ENCODE measurements around the gene PLXNA1.

The PLXNA1 gene

DNA sequence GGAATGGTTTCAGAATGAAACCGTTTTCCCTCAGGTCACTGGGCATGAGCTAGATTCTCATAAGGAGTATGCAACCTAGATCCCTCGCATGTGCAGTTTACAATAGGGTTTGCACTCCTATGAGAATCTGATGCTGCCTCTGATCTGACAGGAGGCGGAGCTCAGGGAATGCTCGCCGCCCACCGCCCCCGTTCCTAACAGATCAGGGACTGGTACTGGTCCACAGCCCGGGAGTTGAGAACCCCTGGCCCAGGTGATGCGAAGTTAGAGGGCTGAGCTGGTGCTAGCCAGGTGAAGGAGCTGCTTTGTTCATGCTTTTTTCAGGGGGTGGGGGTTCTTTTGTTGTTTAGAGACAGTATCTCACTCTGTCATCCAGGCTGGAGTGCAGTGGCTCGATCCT, 15.5 kb upstream of the PLXNA1 start:
- TF ChIP-seq GATA2 (IDR thresholded peaks at IDR 0.05; ENCODE audit: low read depth, low read length) = no peak

DNA sequence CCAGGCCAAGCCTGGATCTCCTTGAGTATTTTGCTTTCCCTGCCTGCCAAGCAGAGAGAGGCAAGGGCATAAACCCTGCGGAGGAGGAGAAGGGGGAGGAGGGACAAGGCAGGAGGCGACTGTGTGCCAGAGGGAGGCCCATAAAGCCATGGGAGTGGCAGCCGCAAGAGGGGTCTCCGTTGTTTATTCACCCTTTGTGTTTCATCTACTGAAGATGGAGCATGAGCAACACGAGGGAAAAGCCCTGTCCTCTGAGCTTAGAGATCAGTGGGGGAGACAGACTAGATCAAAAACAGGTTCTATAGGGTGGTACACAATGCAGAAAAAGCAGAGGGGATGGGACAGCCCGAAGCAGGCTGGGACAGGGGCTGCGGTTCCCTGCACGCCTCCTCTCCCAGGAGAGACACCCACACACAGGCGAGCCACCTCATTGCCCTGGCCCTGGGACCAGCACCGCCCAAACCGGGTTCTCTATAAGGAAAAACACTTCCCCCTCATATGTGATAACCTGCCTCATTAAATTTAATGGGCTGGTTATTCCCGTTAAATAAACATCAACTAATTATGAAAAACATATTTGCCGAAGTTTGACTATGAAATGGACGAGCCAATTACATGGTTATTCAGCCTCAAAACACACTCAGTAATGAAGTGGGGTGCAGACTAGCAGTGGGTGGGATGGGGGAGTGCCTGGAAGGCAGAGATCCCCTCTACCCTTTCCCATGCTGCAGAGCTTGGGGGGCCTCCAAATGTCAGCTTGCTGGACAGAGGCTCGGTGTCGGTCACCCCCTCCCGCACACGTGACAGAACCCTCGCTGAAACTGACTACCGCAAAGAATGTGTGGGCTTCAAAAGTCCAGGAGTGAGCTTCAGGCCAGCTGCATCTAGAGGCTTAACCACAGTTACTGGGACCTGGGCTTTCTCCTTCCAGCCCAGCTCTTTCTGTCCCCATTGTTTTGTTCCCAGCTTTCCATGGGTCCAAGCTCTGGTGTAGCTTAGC, 14.2 kb upstream of the PLXNA1 start:
- TF ChIP-seq GATA2 (IDR thresholded peaks at IDR 0.05; ENCODE audit: low read depth, low read length) (no peak), GATA3 (IDR thresholded peaks at IDR 0.05; ENCODE audit: low read depth, low read length) (no peak)

DNA sequence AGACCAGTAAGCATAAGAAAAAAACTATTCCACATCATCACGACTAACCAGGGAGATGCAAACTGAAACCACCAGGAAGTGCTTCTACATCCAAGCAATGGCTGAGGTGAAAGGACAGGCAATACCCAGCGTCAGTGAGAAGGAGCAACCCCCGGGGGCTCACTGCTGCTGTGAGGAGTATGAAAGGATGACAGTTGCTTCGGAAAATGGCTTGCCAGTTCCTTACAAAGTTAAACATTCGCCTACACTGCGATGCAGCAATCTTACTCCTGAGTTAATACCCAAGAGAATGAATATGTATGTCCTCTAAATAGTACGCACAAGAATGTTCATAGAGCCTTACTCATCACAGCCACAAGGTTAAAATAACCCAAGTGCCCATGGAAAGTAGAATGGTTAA, 13.3 kb upstream of the PLXNA1 start:
- no peak for TF ChIP-seq GATA3 (IDR thresholded peaks at IDR 0.05; ENCODE audit: low read depth, low read length)
- no peak for TF ChIP-seq GATA2 (IDR thresholded peaks at IDR 0.05; ENCODE audit: low read depth, low read length)

DNA sequence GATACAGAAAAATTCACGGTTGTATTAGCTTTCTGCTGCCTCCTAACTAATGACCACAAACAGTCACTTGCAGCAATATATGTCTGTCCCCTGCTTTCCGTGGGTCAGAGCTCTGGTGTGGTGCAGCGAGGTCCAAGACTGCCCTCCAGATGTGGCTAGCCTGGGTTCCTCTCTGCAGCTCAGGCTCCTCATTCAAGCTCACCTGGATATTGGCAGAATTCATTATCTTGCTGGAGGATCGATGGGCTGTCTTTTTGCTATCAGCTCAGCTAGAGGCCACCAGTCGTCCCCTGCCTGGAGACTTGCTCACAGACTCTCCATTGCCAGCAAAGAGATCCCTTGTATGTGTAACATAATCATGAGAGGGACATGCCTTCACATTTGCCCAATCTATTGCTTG, 12.8 kb upstream of the PLXNA1 start:
- TF ChIP-seq GATA3 (IDR thresholded peaks at IDR 0.05; ENCODE audit: low read depth, low read length) (no peak), GATA2 (IDR thresholded peaks at IDR 0.05; ENCODE audit: low read depth, low read length) (no peak)

DNA sequence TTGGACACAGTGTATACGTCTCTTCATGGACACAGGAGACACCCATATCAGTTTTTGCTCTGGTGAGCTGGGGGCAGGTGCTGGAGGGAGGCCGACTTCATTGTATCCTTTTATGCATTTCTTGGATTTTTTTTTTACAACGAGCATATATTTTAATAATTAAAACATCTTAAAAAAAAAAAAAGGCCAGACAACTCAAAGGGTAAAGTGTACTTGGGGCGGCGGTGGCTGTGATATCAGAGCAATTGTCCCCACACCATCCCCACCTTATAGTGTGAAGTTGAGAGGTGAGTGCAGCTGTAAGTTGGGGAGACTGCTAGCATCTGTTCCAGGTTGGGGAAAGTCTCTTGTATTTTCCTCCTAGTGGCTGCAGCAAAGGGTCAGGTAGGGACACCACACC, 12.0 kb upstream of the PLXNA1 start:
- TF ChIP-seq GATA2 (IDR thresholded peaks at IDR 0.05; ENCODE audit: low read depth, low read length) (no peak), GATA3 (IDR thresholded peaks at IDR 0.05; ENCODE audit: low read depth, low read length) (no peak)

DNA sequence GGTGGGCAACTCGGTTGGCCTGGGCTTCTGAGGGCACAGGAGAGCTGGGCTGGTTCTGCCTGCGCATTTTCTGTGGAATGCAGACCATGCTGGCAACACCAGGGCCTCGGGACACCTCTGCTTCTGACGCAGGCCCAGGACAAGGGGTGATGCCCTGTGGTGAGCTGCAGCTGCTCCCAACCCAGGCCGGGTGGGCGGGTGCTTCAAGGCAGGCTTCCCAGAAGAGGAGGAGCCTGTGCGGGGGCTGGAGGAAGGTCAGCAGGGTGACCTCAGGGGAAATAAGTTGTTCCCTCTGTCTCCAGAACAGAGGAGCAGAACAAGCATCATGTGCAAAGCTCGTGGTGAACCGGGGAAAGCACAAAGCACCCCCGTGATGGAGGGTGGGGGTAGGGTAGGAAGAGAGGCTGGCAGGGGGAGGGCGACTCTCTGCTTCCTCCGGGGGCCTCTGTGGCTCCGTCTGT, 11.0 kb upstream of the PLXNA1 start:
- no peak for TF ChIP-seq GATA2 (IDR thresholded peaks at IDR 0.05; ENCODE audit: low read depth, low read length)
- TF ChIP-seq GATA3 (IDR thresholded peaks at IDR 0.05; ENCODE audit: low read depth, low read length) = no peak

DNA sequence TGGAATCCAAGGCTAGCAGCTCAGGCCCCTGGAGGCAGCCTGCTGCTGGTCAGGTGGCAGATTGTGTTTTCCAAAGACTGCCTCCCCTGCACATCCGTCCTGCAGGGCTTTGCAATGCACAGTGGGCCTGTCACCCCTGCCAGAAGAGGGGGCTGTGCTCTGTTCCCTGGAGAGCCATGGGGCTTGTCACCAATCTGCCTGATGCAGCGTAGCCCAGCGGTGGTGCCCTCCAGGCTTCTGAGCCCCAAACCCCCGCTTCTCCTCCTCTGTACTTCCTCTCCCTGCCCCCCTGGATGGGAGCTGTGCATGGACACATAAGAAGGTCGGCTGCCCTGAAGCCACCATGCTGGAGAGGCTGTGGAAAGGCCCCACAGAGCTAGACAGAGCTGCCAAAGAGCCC, 10.0 kb upstream of the PLXNA1 start:
- TF ChIP-seq GATA2 (IDR thresholded peaks at IDR 0.05; ENCODE audit: low read depth, low read length) (no peak), GATA3 (IDR thresholded peaks at IDR 0.05; ENCODE audit: low read depth, low read length) (no peak)

DNA sequence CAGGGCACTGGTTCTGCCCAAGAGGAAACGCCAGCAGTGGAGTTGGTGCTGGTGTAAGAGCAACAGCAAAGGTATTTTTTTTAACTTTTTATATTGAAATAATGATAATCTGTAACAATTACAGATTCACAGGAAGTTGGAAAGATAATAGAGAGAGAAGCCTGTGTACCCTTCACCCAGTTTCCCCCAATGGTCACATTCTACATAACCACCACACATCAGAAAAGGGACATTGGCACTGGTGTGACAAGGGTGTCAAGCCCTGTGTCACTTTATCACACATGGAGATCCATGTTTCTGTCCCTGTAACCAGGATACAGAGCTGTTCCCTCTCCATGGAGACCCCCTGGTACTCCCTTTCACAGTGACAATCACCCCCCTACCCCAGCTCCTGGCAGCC, 9.1 kb upstream of the PLXNA1 start:
- TF ChIP-seq GATA2 (IDR thresholded peaks at IDR 0.05; ENCODE audit: low read depth, low read length) = no peak
- TF ChIP-seq GATA3 (IDR thresholded peaks at IDR 0.05; ENCODE audit: low read depth, low read length) = no peak

DNA sequence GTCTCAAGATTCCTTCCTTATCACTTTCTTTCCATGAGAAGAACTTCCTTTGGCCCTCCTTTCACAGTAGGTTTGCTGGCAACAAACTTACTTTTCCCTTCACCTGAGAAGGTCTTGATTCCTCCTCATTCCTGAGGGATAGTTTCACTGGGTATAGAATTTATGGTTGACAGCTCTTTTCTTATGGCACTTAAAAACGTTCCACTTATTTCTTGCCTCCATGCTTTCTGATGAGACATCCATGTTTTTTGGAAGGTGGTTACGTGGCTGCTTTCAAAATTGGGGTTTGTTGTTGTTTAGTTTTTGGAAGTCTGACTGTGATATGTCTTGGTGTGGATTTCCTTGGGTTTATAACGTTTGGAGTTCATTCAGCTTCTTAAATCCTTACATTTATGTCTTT, 8.2 kb upstream of the PLXNA1 start:
- TF ChIP-seq GATA3 (IDR thresholded peaks at IDR 0.05; ENCODE audit: low read depth, low read length) (no peak), GATA2 (IDR thresholded peaks at IDR 0.05; ENCODE audit: low read depth, low read length) (no peak)

DNA sequence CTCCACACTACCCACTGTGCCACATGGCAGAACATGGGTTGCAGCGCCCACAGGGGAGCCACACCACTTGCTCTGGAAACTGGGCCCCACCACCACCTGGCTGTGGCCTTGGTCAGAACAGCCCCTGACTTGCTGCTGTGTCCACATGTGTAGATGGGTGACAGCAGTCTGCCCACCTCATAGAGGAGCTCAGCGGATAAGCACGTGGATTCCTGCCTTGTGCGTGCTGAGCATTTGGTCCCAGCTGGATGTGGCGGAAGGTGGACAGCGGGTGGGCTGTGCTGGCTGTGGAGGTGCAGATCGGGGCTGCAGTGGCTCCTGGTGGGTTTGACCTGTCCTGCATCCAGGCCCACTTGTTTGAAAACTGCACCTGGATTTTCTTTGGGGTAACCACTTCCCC, 6.0 kb upstream of the PLXNA1 start:
- no peak for TF ChIP-seq GATA2 (IDR thresholded peaks at IDR 0.05; ENCODE audit: low read depth, low read length)
- TF ChIP-seq GATA3 (IDR thresholded peaks at IDR 0.05; ENCODE audit: low read depth, low read length) = no peak

DNA sequence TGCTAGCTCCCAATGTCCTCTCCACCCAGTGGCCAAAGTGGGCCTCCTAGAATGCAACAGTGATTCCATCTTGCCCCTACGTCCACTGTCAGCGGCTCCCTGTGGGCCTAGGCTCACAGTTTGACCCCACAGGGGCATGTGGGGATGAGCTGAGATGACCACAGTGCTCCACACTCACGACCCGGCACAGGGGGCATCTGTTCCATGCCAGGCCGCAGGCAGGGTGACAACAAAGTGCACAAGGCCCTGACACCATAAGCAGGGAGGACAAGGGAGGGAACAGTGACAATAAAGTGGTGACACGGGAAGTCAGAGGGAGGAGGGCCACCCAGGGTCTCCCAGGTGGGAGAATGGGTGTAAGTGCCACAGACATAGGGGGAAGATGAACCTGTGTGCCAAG, 5.1 kb upstream of the PLXNA1 start:
- TF ChIP-seq GATA2 (IDR thresholded peaks at IDR 0.05; ENCODE audit: low read depth, low read length) (no peak), GATA3 (IDR thresholded peaks at IDR 0.05; ENCODE audit: low read depth, low read length) (no peak)

DNA sequence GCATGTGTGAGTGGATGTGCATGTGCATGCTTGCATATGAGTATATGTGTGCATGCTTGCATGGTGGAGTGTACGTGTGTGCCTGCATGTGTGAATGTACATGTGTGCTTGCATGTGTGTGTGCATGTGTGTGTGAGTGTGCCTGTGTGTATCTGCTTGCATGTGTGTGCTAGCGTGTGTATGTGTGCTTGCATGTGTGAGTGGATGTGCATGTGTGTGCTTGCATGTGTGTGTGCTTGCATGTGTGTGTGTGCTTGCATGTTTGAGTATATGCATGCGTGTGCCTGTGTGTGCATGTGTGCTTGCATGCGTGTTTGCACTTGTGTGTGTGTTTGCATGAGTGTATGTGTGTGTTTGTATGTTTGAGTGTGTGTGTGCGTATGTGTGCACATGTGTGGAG, 4.6 kb upstream of the PLXNA1 start:
- TF ChIP-seq GATA3 (IDR thresholded peaks at IDR 0.05; ENCODE audit: low read depth, low read length) (no peak), GATA2 (IDR thresholded peaks at IDR 0.05; ENCODE audit: low read depth, low read length) (no peak)

DNA sequence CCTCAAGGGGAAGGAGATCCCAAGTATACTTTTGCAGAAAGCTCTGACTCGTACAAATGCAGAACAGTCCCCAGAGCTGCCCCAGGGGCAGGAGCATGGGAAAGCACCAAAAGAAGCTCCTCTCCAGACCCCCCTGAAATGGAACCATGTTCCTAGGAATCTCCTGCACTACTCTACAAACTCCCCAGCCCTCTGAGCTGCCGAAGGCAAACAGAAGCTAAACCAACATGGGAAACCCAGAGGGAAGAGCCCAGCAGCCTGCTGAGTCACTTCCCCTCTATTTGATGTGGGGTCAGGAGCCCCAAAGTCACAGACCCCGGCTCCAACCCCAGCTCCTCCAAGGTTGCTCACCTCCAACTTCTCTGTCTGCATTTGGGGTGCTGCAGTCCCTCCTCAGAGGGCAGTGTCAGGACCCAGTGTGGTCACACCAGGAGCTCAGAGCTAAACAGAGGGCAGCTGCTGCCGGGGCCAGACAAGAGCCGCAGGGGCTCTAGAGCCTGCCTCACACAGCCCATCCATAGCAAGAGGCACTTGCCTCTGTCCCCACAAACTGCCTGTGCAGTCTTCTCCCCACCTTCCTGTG, 3.8 kb upstream of the PLXNA1 start:
- TF ChIP-seq GATA2 (IDR thresholded peaks at IDR 0.05; ENCODE audit: low read depth, low read length) (no peak), GATA3 (IDR thresholded peaks at IDR 0.05; ENCODE audit: low read depth, low read length) (no peak)

DNA sequence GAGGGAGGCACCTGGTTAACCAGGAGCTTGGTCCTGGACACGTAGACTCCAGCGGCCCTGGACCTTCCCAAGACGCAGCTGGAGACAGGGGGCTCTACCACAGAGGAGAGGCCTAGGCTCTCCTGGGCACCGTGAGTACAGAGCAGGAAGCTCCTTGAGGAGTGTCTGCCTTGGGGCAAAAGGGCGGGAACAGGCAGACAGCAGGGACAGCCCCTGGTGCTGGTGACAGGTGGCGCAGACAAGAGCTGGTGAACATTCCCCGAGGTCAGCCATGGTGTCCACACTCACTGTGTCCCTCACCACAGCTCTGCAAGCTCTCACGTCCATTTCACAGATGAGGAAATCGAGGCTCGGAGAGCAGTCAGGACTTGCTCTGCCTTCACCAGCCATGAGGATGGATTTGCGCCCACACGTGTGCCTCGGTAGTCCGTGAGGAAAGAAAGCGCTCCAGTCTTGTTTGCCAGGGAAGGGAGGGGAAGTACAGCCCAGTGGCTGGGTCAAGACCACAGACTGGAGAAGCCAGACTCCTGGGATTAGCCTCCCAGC, 2.6 kb upstream of the PLXNA1 start:
- TF ChIP-seq GATA3 (IDR thresholded peaks at IDR 0.05; ENCODE audit: low read depth, low read length) (no peak), GATA2 (IDR thresholded peaks at IDR 0.05; ENCODE audit: low read depth, low read length) (no peak)

DNA sequence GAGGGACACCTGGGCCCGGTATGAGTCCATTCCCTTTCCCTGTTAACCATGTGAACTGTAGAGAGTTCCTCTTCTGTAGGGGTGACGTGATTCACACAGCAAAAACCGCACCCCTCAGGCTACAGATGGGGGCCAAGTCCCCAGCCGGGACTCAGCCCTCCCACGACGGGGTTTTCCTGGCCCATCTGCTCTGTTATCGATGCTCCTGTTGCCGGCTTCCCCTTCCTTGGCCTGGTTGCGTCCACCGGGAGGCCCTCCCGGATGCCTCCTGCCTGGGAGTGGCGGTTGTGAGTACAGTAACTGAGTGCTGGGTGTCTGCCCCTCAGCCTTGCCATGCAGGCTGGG, 817 bp upstream of the PLXNA1 start:
- TF ChIP-seq GATA3 (IDR thresholded peaks at IDR 0.05; ENCODE audit: low read depth, low read length) = no peak
- TF ChIP-seq GATA2 (IDR thresholded peaks at IDR 0.05; ENCODE audit: low read depth, low read length) = no peak

Data from SH-SY5Y (cell line).